Activated CD4-positive, alpha-beta T cell treated with anti-CD3 and anti-CD28 coated beads for 24 hours (primary cell): Measurements from ENCODE around the gene MBD6.
"Not testable (repeated sequence)": the region's sequence is repeated elsewhere in the genome, so short reads cannot be mapped to it uniquely, and the experiment has no call there.

Source experiments
- DNase-seq, 2 donors: peaks; one replicate each; pipeline ENCODE4 v3.0.0-alpha.2; 2020; ENCODE audit warnings: low read depth in 2 of 2

The MBD6 gene

DNA sequence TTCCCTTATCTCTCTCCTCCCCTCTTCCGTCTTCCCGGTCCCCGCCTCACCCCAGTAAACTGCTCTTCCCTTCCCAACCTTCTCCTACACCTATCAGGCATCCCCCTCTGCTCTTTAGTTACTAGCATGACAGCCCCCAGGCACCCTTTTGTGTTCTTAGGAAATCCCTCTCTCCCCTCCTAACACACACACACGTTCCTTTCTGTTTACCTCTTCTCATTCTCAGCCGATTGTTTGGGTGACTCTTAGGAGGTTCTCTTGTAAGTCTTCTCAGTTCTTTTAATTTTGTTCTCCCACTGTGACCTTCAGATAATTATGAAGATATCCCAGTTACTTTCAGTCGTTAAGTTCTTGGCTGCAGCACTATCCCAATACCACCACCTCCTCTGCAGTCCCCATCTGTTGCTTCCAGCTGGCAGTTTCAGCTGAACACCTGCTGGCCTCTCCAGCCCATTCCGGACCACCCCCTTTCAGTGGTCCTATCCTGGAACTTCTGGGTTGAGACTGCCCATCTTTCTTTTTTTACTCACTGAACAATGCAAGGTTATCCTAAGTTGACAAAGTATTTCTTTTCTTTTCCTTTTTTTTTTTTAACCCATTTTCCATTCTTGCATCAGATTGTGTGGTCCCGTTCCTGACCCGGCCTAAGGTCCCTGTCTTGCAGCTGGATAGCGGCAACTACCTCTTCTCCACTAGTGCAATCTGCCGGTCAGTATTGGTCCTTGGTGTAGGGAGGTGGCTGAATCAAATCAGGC is 34.0 kb upstream of the MBD6 start:
- DNase-seq = no peak

- no peak for DNase-seq
Observed at GRCh38 chr12:57489157-57489641, 33.4 kb upstream of the MBD6 start.

GRCh38 chr12:57490126-57490525 is 32.5 kb upstream of the MBD6 start:
- DNase-seq = no peak

GRCh38 chr12:57491393-57492280 is 31.0 kb upstream of the MBD6 start:
- DNase-seq = no peak

DNA sequence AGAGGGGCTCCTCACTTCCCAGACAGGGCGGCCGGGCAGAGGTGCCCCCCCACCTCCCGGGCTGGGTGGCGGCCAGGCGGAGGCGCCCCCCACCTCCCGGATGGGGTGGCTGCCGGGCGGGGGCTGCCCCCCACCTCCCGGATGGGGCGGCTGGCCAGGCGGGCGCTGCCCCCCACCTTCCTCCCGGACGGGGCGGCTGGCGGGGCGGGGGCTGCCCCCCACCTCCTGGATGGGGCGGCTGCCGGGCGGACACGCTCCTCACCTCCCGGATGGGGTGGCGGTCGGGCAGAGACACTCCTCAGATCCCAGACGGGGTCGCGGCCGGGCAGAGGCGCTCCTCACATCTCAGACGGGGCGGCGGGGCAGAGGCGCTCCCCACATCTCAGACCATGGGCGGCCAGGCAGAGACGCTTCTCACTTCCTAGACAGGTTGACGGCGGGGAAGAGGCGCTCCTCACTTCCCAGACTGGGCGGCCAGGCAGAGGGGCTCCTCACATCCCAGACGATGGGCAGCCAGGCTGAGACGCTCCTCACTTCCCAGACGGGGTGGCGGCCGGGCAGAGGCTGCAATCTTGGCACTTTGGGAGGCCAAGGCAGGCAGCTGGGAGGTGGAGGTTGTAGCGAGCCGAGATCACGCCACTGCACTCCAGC is 27.4 kb upstream of the MBD6 start:
- DNase-seq = not testable (repeated sequence)

DNA sequence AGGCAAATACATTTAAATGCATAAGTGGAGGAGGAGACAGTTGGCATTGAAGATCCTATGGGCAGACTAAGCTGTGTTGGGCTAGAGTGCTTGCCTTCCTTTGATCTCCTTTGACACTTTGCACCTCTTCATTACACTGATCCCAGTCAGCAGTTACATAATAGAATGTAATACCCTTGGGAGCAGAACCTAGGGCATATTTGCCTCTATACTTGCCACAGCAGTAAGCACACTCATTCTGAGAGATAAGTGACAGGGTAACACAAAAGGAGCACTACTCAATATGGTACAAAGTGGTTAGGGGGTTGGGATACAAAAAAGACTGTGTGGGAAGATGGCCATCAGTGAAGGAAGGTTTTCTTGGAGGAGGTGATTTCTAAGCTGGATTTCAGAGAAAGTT is 25.8 kb upstream of the MBD6 start:
- no peak for DNase-seq

- DNase-seq = no peak
Observed at GRCh38 chr12:57497223-57498131, 25.1 kb upstream of the MBD6 start.

GRCh38 chr12:57498132-57498502 is 24.5 kb upstream of the MBD6 start:
- DNase-seq = no peak

DNA sequence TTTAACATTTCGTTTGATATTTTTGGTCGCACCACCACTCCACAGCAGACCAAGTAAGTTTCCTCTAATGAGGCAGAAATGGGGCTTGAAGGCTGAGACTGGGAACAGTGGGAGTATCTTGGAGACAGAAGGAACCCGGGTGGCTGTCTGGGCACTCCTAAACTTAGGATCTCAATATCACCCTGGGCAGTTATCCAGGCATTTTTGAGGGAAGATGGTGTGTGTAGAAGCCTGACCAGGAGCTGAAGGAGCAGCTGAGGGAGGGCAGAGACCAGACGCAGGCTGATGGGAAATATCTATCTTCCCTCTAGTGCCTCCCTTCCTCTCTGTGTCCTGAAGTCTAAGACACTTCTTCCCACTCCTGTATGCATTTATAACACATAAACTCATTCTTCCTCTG is 24.1 kb upstream of the MBD6 start:
- no peak for DNase-seq

DNA sequence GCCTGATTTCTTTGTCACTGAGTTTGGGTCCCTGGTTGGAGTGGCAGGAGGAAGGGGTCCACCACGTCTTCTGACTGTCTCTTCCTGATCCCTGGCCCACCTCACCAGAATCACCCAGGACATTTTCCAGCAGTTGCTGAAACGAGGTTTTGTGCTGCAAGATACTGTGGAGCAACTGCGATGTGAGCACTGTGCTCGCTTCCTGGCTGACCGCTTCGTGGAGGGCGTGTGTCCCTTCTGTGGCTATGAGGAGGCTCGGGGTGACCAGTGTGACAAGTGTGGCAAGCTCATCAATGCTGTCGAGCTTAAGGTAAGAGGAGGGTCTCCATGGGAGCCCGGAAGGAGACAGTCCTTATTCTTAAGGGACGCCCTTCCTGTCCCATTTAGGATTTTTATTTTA is 22.4 kb upstream of the MBD6 start:
- no peak for DNase-seq

GRCh38 chr12:57502311-57502969 is 20.2 kb upstream of the MBD6 start:
- DNase-seq = not testable (repeated sequence)

- not testable (repeated sequence) for DNase-seq
Observed at GRCh38 chr12:57506541-57506940, 16.1 kb upstream of the MBD6 start.

DNA sequence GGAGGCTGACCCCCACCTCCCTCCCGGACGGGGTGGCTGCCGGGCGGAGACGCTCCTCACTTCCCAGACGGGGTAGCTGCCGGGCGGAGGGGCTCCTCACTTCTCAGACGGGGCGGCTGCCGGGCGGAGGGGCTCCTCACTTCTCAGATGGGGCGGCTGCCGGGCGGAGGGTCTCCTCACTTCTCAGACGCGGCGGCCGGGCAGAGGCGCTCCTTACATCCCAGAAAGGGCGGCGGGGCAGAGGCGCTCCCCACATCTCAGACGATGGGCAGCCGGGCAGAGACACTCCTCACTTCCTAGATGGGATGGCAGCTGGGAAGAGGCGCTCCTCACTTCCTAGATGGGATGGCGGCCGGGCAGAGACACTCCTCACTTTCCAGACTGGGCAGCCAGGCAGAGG is 14.8 kb upstream of the MBD6 start:
- DNase-seq = not testable (repeated sequence)

GRCh38 chr12:57511161-57511560 is 11.5 kb upstream of the MBD6 start:
- no peak for DNase-seq

DNA sequence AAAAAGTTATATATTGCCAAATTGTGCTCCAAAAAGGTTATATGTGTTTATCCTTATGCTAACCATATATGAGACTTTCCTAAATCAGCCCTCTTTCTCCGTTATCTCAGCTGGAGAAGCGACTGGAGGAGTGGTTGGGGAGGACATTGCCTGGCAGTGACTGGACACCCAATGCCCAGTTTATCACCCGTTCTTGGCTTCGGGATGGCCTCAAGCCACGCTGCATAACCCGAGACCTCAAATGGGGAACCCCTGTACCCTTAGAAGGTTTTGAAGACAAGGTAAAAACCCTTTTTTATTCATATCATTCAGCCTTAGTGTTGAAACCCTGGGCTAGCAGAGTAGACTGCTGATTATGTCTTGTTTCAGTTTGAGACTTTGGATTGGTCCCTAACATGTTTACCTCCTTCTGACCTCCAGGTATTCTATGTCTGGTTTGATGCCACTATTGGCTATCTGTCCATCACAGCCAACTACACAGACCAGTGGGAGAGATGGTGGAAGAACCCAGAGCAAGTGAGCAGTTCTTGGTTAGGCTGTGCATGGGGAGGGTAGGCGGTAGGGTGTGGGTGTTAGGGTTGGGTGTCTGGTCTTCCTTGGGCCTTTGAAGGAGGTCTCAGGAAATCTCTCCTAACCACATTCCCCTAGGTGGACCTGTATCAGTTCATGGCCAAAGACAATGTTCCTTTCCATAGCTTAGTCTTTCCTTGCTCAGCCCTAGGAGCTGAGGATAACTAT is 10.9 kb upstream of the MBD6 start:
- no peak for DNase-seq

- no peak for DNase-seq
Observed at GRCh38 chr12:57512665-57513064, 10.0 kb upstream of the MBD6 start.

DNA sequence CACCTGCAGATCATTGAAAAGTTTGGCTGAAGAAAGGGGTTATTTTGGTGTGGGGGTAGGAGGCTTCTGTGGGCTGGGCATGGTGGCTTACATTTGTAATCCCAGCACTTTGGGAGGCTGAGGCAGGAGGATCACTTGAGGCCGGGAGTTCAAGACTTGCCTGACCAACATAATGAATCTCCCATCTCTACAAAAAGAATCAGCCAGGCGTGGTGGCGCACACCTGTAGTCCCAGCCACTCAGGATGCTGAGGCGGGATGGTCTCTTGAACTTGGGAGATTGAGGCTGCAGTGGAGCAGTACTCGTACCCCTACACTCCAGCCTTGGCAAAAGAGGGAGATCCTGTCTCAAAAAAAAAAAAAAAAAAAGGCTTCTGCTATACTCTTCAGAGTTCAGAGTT is 9.4 kb upstream of the MBD6 start:
- DNase-seq = no peak

- DNase-seq = not testable (repeated sequence)
Observed at GRCh38 chr12:57513677-57514076, 8.9 kb upstream of the MBD6 start.

DNA sequence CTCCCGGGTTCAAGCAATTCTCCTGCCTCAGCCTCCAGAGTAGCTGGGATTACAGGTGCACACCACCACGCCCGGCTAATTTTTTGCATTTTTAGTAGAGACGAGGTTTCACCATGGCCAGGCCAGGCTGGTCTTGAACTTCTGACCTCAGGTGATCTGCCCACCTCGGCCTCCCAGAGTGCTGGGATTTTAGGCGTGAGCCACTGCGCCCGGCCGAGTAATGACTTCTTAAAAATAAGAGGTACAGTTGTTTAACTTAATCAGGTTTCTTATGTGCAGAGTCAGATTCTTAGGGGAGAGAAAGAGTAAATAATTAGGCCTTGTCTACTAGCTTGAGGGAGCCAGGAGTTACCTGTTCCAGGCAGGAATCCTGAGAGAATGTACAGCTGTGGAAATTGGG is 8.4 kb upstream of the MBD6 start:
- not testable (repeated sequence) for DNase-seq
